Large intestine (tissue), 3 donors: ENCODE results near the gene KRT80. TPM values are rescaled to one million over a fixed set of nuclear protein-coding genes. Genes with fewer than 3 reads are reported as not detected.

Experiments used
- DNase-seq, 2 donors: peaks; one replicate each; pipeline versions ENCODE4 v3.0.0 to v3.0.0-alpha.2; 2013
- H3K27ac ChIP-seq: one replicate; pipeline ENCODE4 v1.5.1; 2013; ENCODE audit warnings: low read length
- H3K27me3 ChIP-seq: 2 replicates; pipeline ENCODE4 v1.6.1; 2013; ENCODE audit warnings: low read length; ENCODE audit not compliant: control insufficient read depth, insufficient read depth
- H3K36me3 ChIP-seq: 2 replicates; pipeline ENCODE4 v1.6.1; 2013; ENCODE audit warnings: low read length; ENCODE audit not compliant: control insufficient read depth, insufficient read depth
- H3K4me1 ChIP-seq: one replicate; pipeline ENCODE4 v1.6.1; 2013; ENCODE audit warnings: low read length; ENCODE audit not compliant: control insufficient read depth, insufficient read depth
- H3K4me3 ChIP-seq: one replicate; pipeline ENCODE4 v1.5.1; 2013; ENCODE audit warnings: low read length
- H3K9me3 ChIP-seq: one replicate; pipeline ENCODE4 v1.6.1; 2013; ENCODE audit warnings: mild to moderate bottlenecking, low read depth, low read length, moderate library complexity; ENCODE audit not compliant: control insufficient read depth
- WGBS: methylation state at CpG from one replicate; pipeline ENCODE4 v1.1.5; 2013; ENCODE audit warnings: low lambda C conversion rate; ENCODE audit not compliant: insufficient coverage; 5-methylcytosine and 5-hydroxymethylcytosine counted together
- polyA plus RNA-seq: library from polyadenylated mRNA; unstranded; fragments of 120-200 nt; gene quantifications from one replicate; pipeline ENCODE4 v1.2.1, GENCODE V29; 2013

The KRT80 gene
- polyA plus RNA-seq, 1 donor, result 0.45 TPM

GRCh38 chr12:52119398-52120254 lies 72.2 kb downstream of the KRT80 start:
- Histone ChIP-seq H3K9me3 (no peaks in the 10 kb centered on the region), H3K4me3 (no peak overlapping the region), H3K27ac (no peak overlapping the region), H3K36me3 (no peaks in the 10 kb centered on the region), H3K4me1 (peaks cover 13% of the 10 kb centered on the region), H3K27me3 (no peaks in the 10 kb centered on the region)
- 40% methylated on average over 1 of the region's 23 CpGs for WGBS
- peak; percentile 54 to 76 for DNase-seq

Other genes starting within 250 kb of the KRT80 start
- gene ACVR1B, start 240.3 kb downstream of the KRT80 start, polyA plus RNA-seq, result 60.3 TPM
- 9.6 TPM for gene TAMALIN, start 185.1 kb downstream of the KRT80 start, polyA plus RNA-seq
- gene NR4A1, start 140.6 kb downstream of the KRT80 start, polyA plus RNA-seq, result 139 TPM
- 27.8 TPM for gene ATG101, start 122.0 kb downstream of the KRT80 start, polyA plus RNA-seq
- 0.88 TPM for gene SMIM41, start 112.3 kb downstream of the KRT80 start, polyA plus RNA-seq
- gene KRT7, start 41.2 kb upstream of the KRT80 start, polyA plus RNA-seq, result 8.6 TPM
- 0.97 TPM for gene KRT86, start 82.6 kb upstream of the KRT80 start, polyA plus RNA-seq
- 0.72 TPM for gene KRT81, start 99.5 kb upstream of the KRT80 start, polyA plus RNA-seq
- gene KRT83, start 129.4 kb upstream of the KRT80 start, polyA plus RNA-seq, result 0.03 TPM
- gene KRT85, start 175.5 kb upstream of the KRT80 start, polyA plus RNA-seq, result 0.03 TPM
- not detected for gene KRT84, start 193.6 kb upstream of the KRT80 start, polyA plus RNA-seq
- gene KRT82, start 214.3 kb upstream of the KRT80 start, polyA plus RNA-seq, result not detected
- not detected for gene KRT75, start 242.4 kb upstream of the KRT80 start, polyA plus RNA-seq